ENCODE measurements around the gene SIPA1L3. TPM values are rescaled to one million over a fixed set of nuclear protein-coding genes. Genes with fewer than 3 reads are reported as not detected.

SIPA1L3 gene
- total and polyA plus RNA-seq, 4 donors: 9.6 to 50.5 (median 27.6) TPM

DNA sequence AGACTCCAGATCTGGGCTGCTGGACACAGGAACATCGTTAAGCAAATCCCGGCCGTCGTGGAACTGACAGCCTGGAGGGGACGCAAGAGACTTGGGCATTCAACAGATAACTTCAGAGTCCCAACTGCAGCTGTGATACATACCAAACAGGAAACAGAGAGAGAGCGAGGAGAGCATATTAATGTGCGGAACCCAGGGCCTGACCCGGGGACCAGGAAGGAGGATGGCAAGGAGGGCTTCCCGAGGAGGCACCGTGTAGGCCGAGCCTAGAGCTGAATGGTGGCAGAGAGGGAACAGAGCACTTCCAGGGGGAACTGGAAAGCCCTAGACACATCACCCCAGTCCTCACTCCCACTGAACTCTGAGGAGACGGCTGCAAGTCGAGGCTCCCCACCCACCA lies 68.1 kb downstream of the SIPA1L3 start:
- DNase-seq: no peak

GRCh38 chr19:37975596-37976515 lies 68.8 kb downstream of the SIPA1L3 start:
- no peak overlapping the region for H3K27ac ChIP-seq (ENCODE audit: low read depth in 1 of 2, low read length in 1 of 2)
- H3K9ac ChIP-seq (ENCODE audit: insufficient read depth in 1 of 2, low read length in 2 of 2): no peak overlapping the region
- WGBS, 2 donors: 94 to 95% methylated on average over 16 of the region's 16 CpGs
- DNase-seq: no peak
- ATAC-seq (ENCODE audit: insufficient read depth, low FRiP score): no peak
- peaks cover 0 to 3% (median 0%) of the 10 kb centered on the region in 4 donors for H3K36me3 ChIP-seq (ENCODE audit: control insufficient read depth in 4 of 4, insufficient read depth in 4 of 4, low read length in 4 of 4)
- TF ChIP-seq, protein P1, sequence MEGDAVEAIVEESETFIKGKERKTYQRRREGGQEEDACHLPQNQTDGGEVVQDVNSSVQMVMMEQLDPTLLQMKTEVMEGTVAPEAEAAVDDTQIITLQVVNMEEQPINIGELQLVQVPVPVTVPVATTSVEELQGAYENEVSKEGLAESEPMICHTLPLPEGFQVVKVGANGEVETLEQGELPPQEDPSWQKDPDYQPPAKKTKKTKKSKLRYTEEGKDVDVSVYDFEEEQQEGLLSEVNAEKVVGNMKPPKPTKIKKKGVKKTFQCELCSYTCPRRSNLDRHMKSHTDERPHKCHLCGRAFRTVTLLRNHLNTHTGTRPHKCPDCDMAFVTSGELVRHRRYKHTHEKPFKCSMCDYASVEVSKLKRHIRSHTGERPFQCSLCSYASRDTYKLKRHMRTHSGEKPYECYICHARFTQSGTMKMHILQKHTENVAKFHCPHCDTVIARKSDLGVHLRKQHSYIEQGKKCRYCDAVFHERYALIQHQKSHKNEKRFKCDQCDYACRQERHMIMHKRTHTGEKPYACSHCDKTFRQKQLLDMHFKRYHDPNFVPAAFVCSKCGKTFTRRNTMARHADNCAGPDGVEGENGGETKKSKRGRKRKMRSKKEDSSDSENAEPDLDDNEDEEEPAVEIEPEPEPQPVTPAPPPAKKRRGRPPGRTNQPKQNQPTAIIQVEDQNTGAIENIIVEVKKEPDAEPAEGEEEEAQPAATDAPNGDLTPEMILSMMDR (IDR thresholded peaks at IDR 0.05; ENCODE audit: control extremely low read depth, extremely low read depth): no peak
- H3K27me3 ChIP-seq (ENCODE audit: control insufficient read depth in 3 of 3, insufficient read depth in 3 of 3, low read length in 2 of 3): no peaks in the 10 kb centered on the region
- H3K4me3 ChIP-seq: no peak overlapping the region
- H3K9me3 ChIP-seq (ENCODE audit: control insufficient read depth in 4 of 4, insufficient read depth in 3 of 4, low read length in 3 of 4): peaks cover 0 to 4% (median 0%) of the 10 kb centered on the region in 4 donors
- peaks cover 0 to 14% (median 8%) of the 10 kb centered on the region in 5 donors for H3K4me1 ChIP-seq (ENCODE audit: control insufficient read depth in 5 of 5, insufficient read depth in 5 of 5, low read length in 5 of 5)

More for the DNA sequence above, 68.1 kb downstream of the SIPA1L3 start:
- Histone ChIP-seq H3K27me3 (ENCODE audit: control insufficient read depth in 3 of 3, insufficient read depth in 3 of 3, low read length in 2 of 3) (no peaks in the 10 kb centered on the region), H3K4me3 (no peak overlapping the region), H3K9ac (ENCODE audit: insufficient read depth in 1 of 2, low read length in 2 of 2) (no peak overlapping the region), H3K36me3 (ENCODE audit: control insufficient read depth in 4 of 4, insufficient read depth in 4 of 4, low read length in 4 of 4) (peaks cover 0 to 3% (median 1%) of the 10 kb centered on the region in 4 donors), H3K9me3 (ENCODE audit: control insufficient read depth in 4 of 4, insufficient read depth in 3 of 4, low read length in 3 of 4) (peaks cover 1 to 10% (median 4%) of the 10 kb centered on the region in 4 donors), H3K4me1 (ENCODE audit: control insufficient read depth in 5 of 5, insufficient read depth in 5 of 5, low read length in 5 of 5) (peaks cover 0 to 6% (median 2%) of the 10 kb centered on the region in 5 donors), H3K27ac (ENCODE audit: low read depth in 1 of 2, low read length in 1 of 2) (peak overlapping the region in 1 of 2 donors; percentile 7)
- TF ChIP-seq, protein P1 (IDR thresholded peaks at IDR 0.05; ENCODE audit: control extremely low read depth, extremely low read depth): no peak
- no peak for ATAC-seq (ENCODE audit: insufficient read depth, low FRiP score)
- 73 to 75% methylated on average over 13 of the region's 13 CpGs for WGBS, 2 donors

DNA sequence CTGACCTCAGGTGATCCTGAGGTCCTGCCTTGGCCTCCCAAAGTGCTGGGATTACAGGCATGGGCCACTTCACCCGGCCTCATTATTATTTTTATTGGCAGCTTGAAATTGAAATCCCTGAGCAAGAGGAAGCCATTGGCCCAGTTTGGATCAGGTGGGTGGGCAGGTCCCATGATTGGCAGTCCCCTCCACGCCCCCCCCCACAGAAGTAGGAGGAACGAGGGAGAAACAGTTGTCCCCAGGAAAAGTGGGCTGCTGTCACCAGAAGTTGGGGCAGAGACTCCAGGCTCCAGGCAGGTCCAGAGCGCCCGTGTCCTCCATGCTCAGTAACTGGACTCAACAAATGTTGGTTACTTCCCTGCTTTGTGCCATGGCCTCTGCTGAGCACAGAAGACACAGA lies 70.4 kb downstream of the SIPA1L3 start:
- Histone ChIP-seq H3K9ac (ENCODE audit: insufficient read depth in 1 of 2, low read length in 2 of 2) (no peak overlapping the region), H3K9me3 (ENCODE audit: control insufficient read depth in 4 of 4, insufficient read depth in 3 of 4, low read length in 3 of 4) (peaks cover 0 to 2% (median 0%) of the 10 kb centered on the region in 4 donors), H3K36me3 (ENCODE audit: control insufficient read depth in 4 of 4, insufficient read depth in 4 of 4, low read length in 4 of 4) (peaks cover 0 to 3% (median 0%) of the 10 kb centered on the region in 4 donors), H3K4me3 (no peak overlapping the region), H3K27me3 (ENCODE audit: control insufficient read depth in 3 of 3, insufficient read depth in 3 of 3, low read length in 2 of 3) (no peaks in the 10 kb centered on the region), H3K4me1 (ENCODE audit: control insufficient read depth in 5 of 5, insufficient read depth in 5 of 5, low read length in 5 of 5) (peaks cover 0 to 17% (median 12%) of the 10 kb centered on the region in 5 donors), H3K27ac (ENCODE audit: low read depth in 1 of 2, low read length in 1 of 2) (peak overlapping the region in 1 of 2 donors; percentile 62)
- TF ChIP-seq, protein P1 (IDR thresholded peaks at IDR 0.05; ENCODE audit: control extremely low read depth, extremely low read depth): no peak
- DNase-seq (no peak), ATAC-seq (ENCODE audit: insufficient read depth, low FRiP score) (no peak)
- 80 to 90% methylated on average over 5 of the region's 5 CpGs for WGBS, 2 donors

All from lung (tissue), 12 donors.